Measurements from ENCODE around the gene GIGYF2.

GIGYF2 gene

GRCh38 chr2:232816657-232817056 is 119.5 kb downstream of the GIGYF2 start:
- no peak overlapping the region for H3K4me3 ChIP-seq (ENCODE audit: low read depth, low read length)
- no peak for DNase-seq
- in situ Hi-C loops (cut with HindIII; ENCODE audit: low pct_ligation_motif_present, low sequenced_read_pairs) = no loop called here
- no peak for TF ChIP-seq CTCF (IDR thresholded peaks at IDR 0.05; ENCODE audit: low read depth, low read length, missing control alignments)
- no peak overlapping the region for H3K27ac ChIP-seq
- peaks cover 27% of the 10 kb centered on the region for H3K36me3 ChIP-seq (replicated peaks)
- H3K27me3 ChIP-seq (replicated peaks) = no peaks in the 10 kb centered on the region

DNA sequence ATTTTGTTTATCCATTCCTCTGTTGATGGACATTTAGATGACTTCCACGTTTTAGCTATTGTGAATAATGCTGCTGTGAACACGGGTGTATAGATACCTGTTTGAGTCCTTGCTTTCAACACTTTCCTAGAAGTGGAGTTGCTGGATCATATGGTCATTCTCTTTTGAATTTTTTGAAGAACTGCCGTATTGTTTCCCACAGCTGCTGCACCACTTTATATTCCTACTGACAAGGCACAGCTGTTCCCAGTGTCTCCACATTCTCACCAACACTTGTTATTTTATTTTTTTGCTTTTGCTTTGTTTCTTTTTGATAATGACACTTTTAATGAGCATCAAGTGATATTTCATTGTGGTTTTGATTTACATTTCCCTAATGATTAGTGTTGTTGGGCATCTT is 120.6 kb downstream of the GIGYF2 start:
- DNase-seq = no peak
- Histone ChIP-seq H3K4me3 (ENCODE audit: low read depth, low read length) (no peak overlapping the region), H3K36me3 (replicated peaks) (peaks cover 23% of the 10 kb centered on the region), H3K27me3 (replicated peaks) (no peaks in the 10 kb centered on the region), H3K27ac (no peak overlapping the region)
- in situ Hi-C loops (cut with HindIII; ENCODE audit: low pct_ligation_motif_present, low sequenced_read_pairs) = no loop called here
- TF ChIP-seq CTCF (IDR thresholded peaks at IDR 0.05; ENCODE audit: low read depth, low read length, missing control alignments) = no peak

- no peak for TF ChIP-seq CTCF (IDR thresholded peaks at IDR 0.05; ENCODE audit: low read depth, low read length, missing control alignments)
- H3K27ac ChIP-seq = no peak overlapping the region
- H3K4me3 ChIP-seq (ENCODE audit: low read depth, low read length) = no peak overlapping the region
- H3K36me3 ChIP-seq (replicated peaks) = peaks cover 32% of the 10 kb centered on the region
- DNase-seq = no peak
- in situ Hi-C loops (cut with HindIII; ENCODE audit: low pct_ligation_motif_present, low sequenced_read_pairs) = no loop called here
- no peaks in the 10 kb centered on the region for H3K27me3 ChIP-seq (replicated peaks)
These were observed 132.9 kb downstream of the GIGYF2 start for GRCh38 chr2:232829988-232830387.

- peaks cover 25% of the 10 kb centered on the region for H3K36me3 ChIP-seq (replicated peaks)
These were observed 134.4 kb downstream of the GIGYF2 start for GRCh38 chr2:232831496-232831895.

DNA sequence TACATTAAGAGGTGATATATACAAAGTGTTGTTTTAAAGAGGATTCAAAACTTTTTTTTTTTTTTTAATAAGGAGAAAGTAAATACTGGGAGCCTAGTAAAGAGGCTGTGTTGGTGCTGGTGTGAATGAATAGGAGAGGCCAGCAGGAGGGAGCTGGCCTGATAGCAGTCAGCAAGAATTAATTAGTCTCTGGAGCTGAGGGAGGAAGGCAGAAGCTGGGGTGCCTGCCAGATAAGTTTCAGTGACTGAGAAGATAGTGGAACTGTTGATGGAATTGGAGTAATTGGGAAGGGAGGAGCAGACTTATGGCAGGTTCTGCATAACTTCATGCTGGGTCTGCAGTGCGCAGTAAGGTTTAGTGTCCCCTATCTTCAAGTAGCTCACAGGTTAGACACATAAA is 136.7 kb downstream of the GIGYF2 start:
- in situ Hi-C loops (cut with HindIII; ENCODE audit: low pct_ligation_motif_present, low sequenced_read_pairs) = no loop called here
- no peak for DNase-seq
- Histone ChIP-seq H3K27me3 (replicated peaks) (no peaks in the 10 kb centered on the region), H3K4me3 (ENCODE audit: low read depth, low read length) (no peak overlapping the region), H3K27ac (no peak overlapping the region), H3K36me3 (replicated peaks) (peaks cover 25% of the 10 kb centered on the region)
- no peak for TF ChIP-seq CTCF (IDR thresholded peaks at IDR 0.05; ENCODE audit: low read depth, low read length, missing control alignments)

More at GRCh38 chr2:232831496-232831895, 134.4 kb downstream of the GIGYF2 start:
- DNase-seq = no peak
- Histone ChIP-seq H3K27ac (no peak overlapping the region), H3K4me3 (ENCODE audit: low read depth, low read length) (no peak overlapping the region), H3K27me3 (replicated peaks) (no peaks in the 10 kb centered on the region)
- no peak for TF ChIP-seq CTCF (IDR thresholded peaks at IDR 0.05; ENCODE audit: low read depth, low read length, missing control alignments)
- in situ Hi-C loops (cut with HindIII; ENCODE audit: low pct_ligation_motif_present, low sequenced_read_pairs) = no loop called here

DNA sequence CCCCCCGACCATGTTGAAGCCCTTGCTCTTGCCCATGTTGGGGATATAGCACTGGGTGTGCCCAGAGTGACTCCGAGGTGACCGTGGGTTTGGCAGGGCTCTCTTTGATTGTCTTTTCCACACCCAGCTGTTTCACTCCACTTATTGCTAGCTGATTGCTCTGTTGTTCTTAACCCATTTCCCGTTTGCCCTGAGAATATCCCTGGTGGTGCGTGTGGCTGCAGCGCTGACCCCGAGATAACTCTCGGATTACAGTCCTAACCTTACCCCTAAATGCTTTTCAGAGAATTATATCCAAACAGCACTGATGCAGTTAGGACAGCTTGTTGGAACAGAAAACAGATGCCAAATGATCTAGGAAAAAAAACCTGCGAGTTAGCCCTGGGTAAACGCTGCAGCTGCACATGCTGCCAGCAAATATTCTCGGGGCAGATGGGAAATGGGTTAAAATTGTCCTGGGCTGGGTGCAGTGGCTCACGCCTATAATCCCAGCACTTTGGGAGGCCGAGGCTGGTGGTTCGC is 138.6 kb downstream of the GIGYF2 start:
- Histone ChIP-seq H3K4me3 (ENCODE audit: low read depth, low read length) (no peak overlapping the region), H3K27ac (no peak overlapping the region), H3K27me3 (replicated peaks) (no peaks in the 10 kb centered on the region), H3K36me3 (replicated peaks) (peaks cover 32% of the 10 kb centered on the region)
- DNase-seq = no peak
- no peak for TF ChIP-seq CTCF (IDR thresholded peaks at IDR 0.05; ENCODE audit: low read depth, low read length, missing control alignments)
- in situ Hi-C loops (cut with HindIII; ENCODE audit: low pct_ligation_motif_present, low sequenced_read_pairs) = no loop called here

Data from brain microvascular endothelial cell (primary cell).